HG03342 (cell line): ENCODE results near the gene GRM2.
"Not testable (repeated sequence)": the region's sequence is repeated elsewhere in the genome, so short reads cannot be mapped to it uniquely, and the experiment has no call there.

ENCODE experiments used
- ATAC-seq: cut with Tn5 transposase; IDR thresholded peaks from one replicate; pipeline ENCODE4 v1.9.1; 2021; ENCODE audit warnings: mild to moderate bottlenecking, moderate library complexity; ENCODE audit not compliant: unreplicated experiment

Gene GRM2

DNA sequence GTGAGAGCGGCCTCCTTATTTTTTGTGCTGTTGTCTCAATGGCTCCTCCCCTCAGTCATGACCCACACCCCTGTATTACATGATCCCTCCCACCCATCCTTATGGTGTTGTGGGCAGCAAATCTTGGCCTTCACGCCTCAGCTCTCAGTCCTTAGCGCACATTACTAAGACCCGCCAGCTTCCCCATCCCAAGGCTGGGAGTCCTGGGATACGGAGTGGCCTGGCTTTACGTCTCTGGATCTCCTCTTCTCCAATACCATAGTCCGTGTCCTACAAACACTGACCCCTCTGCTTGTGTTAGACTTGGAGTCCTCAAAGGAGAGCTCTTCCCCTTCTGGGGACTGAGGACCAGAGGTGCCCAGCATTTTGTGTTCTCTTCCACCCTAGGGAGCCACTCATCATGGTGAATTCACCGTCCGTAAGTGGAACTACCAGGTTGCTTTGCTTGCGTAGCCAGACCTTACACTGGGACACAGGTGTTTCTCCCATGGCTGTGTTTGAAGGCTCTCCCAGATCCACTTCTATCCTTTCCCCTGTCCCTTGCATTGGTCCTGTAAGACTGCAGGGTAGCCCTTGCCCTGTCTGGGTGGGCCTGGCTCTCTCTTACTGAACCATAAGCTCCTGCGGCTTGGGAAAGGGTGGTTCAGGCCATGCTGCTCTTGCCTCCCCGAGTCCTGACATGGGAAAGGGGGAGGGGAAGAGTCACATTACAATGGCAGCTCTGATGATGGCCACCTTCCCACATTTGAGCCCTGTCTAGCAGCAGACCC is 13.6 kb downstream of the GRM2 start:
- no peak for ATAC-seq

DNA sequence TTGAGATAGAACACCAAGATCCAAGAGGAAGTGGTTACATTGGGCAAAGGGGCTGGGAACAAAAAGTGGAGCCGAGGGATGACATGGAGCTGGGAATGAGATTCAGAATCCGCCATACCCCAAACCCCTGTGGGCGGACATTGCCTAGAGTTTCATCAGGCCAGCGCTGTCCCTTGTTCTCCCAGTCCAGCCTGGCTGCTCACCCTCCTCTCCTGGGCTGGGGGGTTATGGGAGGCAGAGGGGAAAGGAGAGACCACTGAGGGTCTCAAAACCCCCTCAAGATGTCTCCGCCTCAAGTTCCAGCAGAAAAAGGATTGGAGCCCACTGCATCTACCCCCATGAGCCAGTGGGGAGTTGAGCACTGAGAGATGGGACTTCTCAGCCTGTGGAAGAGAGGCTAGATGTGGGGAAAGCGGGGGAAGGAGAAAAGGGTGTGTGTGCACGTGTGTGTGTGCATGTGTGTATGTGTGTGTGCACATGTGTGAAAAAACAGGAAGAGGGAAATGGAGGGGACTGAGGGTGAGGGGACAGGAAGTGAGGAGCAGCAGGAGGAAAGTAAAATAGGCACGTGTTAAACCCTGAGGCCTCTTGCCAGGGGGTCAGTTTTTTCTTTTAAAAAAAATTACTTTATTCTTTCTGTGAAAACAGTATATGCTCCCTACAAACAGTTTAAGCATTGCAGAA is 14.3 kb downstream of the GRM2 start:
- ATAC-seq = no peak

DNA sequence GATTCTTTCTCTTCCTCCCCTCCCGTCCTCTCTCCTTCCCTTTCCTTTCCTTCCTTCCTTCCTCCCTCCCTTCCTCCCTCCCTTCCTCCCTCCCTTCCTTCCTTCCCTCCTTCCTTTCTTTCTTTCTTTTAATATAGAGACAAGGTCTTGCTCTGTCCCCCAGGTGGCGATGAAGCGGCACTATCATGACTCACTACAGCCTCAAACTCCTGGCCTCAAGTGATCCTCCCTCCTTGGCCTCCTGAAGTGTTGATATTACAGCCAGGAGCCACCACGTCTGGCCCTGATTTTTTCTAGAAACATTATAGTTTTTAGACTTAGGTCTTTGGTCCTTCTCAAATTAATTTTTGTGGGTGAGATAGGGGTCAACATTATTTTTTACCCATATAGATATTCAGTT is 15.5 kb downstream of the GRM2 start:
- no peak for ATAC-seq

DNA sequence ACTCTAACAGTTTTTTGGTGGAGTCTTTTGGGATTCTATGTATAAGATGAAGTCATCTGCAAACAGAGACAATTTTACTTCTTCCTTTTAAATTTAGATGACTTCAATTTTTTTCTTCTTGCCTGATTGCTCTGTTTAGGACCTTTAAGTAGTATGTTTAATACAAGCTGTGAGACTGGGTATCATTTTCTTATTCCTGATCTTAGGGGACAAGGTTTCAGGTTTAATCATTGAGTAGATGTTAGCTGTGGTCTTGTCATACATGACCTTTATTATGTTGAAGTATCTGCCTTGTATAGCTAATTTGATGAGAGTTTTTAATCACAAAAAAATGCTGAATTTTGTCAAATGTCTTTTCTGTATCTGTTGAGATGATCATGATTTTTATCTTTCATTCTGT is 20.6 kb downstream of the GRM2 start:
- ATAC-seq = no peak

DNA sequence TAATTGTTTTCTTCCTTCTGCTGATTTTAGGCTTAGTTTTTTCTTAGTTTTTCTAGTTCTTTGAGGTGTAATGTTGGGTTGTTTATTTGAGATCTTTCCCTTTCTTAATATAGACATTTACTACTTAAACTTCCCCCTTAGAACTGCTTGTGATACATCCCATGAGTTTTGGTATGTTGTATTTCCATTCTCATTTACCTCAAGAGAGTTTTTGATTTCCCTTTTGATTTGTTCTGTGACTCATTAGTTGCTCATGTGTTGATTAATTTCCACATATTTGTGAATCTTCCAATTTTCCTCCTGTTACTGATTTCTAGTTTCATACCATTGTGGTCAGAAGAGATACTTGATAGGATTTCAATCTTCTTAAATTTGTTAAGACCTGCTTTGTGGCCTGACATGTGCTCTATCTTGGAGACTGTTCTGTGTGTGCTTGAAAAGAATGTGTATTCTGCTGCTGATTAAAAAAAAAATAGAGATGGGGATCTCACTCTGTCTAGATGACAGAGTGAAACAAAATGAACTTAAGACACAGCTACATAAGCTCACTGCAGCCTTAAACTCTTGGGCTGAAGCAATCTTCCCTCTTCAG is 22.3 kb downstream of the GRM2 start:
- ATAC-seq = no peak

DNA sequence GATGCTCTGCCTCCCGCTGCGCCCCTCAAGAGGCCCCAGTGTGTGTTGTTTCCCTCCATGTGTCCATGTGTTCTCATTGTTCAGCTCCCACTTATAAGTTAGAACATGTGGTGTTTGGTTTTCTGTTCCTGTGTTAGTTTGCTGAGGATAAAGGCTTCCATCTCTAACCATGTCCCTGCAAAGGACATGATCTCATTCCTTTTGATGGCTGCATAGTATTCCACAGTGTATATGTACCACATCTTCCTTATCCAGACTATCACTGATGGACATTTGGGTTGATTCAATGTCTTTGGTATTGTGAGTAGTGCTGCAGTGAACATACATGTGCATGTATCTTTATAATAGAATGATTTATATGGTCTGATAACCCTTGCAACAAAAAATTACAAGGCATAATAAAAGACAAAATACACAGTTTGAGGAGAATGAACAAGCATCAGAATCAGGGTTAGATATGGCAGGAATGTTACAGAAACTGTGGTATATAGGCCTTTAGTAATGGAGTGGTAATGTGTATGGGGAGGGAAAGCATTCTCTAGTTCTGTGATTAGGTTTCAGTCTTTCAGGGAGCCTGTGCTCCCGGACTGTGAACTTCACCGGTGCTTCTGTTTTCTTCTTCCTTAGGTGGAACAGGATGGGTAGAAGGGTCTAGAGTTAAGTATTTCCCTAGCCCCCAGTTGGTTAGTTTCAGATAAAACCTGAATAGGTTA is 27.1 kb downstream of the GRM2 start:
- ATAC-seq = no peak

DNA sequence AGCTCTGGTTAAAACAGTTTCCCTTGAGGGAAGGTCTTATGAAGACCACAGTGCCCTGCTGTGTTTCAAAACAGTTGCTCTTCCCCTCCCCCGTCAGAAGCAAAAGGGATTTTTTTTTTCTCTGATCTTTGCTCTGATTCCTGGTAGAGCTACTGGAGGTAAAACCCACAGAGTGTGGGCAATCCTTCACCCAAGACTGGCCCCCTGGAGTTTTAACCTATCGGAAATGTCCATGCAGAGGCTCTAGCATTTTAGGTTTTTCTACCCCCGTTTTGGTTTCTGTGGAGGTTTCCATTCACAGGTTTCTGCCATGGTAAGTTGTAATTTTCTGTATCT is 27.7 kb downstream of the GRM2 start:
- ATAC-seq = no peak

DNA sequence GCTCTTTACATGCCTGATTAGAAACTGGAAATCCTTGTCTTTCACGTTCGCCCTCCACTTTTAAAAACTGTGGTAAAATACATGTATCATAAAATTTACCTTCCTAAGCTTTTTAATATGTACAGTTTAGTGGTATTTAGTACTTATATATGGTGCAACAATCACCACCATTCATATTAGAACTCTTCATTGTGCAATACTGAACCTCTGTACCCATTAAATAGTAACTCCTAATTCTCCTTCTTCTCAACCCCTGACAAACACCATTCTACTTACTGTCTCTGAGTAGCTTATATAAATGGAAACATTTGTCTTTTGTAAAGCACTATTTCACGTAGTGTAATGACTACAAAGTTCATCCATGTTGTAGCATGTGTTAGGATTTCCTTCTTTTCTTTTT is 28.2 kb downstream of the GRM2 start:
- ATAC-seq = no peak

DNA sequence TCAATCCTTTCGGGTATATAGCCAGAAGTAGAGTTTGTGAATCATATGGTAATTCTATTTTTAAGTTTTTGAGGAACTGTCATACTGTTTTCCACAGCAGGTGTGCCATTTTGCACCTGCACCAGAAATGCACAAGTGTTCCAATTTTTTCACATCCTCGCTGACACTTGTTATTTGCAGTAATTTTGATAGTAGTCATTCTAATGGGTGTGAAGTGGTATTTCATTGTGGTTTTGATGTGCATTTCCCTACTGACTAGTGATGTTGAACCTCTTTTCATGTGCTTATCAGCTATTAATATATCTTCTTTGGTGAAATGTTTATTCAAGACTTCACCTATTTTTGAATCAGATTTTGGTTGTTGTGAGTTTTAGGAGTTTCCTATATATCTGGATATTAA is 29.1 kb downstream of the GRM2 start:
- no peak for ATAC-seq

DNA sequence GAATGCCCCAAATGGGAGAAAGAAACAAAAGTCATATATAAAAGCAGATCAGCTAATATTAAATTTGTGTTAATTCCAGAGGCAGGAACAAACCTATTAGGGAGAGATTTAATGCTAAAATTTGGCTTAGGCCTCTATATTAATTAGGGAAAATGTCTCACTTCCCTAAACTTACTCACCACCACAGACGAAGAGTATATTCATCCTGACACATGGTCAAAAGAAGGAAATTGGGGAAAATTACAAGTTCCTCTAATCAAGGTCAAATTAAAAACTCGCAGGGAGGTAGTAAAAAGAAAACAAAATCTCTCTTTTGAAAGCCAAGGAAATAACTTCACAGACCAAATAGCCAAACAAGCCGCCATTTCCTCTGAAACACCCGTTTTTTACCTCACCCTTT is 32.2 kb downstream of the GRM2 start:
- no peak for ATAC-seq

DNA sequence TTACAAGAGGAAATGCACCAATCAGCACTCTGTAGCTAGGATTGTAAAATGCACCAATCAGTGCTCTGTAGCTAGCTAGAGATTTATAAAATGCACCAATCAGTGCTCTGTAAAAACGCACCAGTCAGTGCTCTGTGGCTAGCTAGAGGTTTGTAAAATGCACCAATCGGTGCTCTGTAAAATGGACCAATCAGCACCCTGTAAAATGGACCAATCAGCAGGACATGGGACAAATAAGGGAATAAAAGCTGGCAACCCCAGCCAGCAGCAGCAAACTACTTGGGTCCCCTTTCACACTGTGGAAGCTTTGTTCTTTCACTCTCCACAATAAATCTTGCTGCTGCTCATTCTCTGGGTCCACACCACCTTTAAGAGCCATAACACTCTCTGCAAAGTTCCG is 35.5 kb downstream of the GRM2 start:
- not testable (repeated sequence) for ATAC-seq

DNA sequence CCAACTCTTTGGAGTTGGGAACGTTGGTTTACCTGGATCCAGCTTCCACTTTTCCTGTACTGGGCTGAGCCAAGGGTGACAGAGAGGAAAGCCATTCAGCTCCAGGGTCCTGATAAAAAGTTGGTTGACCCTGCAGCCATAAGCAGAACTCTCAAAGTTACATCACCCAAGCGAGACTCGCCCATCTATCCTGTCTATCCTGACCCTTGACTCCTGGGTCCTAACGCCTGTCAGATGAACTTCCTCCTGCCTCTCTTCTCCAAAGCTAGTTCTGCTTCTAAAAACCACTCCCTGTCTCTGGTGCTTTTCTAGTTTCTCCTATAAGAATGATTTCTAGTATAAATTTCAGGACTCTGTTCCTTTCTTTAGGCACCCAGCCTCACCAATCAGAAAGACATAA is 36.1 kb downstream of the GRM2 start:
- not testable (repeated sequence) for ATAC-seq

DNA sequence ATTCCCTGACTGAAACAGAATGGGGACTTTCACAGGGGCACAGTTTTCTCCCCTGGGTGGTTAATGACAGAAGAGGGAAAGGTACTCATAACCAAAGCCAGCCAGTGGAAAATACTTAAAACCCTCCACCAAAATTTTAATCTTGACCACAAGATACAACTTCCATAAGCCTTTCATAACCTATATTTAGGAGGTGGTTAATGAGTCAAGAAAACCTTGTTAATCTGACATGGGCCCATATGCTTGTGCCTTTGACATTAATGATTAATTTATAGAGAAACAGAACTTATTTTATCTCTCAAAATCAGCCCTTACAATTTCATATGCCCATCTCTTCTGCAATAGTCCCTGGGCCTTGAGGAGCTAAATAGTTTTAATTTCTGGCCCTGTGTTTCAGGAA is 41.0 kb downstream of the GRM2 start:
- no peak for ATAC-seq

DNA sequence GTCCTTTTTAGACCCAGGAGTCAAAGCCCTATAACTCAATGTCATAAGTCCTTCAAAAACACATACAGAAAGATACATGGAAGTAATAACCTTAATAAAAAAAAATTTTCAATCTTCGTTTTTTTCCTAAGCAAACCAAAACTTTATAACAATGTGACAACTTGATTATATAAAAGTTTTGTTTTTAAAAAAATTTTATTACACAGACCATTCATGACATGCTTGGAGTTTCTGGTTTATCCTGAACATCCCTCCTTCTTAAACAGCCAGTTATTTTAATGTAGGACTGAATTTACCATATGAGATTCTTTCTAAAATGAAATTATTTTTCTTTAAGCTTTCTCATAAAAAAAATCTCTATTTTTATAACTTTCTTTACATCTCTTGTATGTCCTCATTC is 41.5 kb downstream of the GRM2 start:
- no peak for ATAC-seq

DNA sequence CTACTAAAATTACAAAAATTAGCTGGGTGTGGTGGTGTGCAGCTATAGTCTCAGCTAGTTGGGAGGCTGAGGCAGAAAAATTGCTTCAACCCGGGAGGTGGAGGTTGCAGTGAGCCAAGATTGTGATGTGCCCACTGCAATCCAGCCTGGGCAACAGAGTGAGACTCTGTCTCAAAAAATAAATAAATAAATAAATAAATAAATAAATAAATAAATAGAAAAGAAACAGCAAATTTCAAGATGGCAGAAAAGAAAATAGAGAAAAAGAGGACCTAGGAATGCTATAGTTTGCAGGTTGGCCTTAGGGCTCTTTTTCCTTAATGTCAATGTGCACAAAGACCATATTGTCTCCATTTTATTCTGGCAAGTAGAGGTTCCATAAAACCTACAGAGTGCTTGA is 44.0 kb downstream of the GRM2 start:
- no peak for ATAC-seq

DNA sequence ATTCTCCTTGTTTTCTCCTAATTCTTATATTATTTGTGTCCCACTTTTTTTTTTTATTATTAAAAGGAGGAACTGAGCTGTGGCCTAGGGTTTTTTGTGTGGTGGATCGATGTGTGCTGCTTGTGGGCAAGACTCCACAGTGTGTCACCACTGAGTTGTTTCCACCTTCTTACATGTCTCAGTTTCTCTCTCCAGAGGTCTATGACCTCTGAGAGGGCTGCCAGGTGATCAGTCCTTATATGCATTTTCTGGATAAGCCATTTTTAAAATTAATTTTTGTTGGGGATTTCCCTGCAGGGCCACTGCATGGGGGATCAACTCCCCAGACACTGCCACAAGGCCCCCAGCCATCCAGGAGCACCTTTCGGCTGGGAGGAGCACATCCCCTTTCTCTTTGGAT is 44.4 kb downstream of the GRM2 start:
- ATAC-seq = no peak

DNA sequence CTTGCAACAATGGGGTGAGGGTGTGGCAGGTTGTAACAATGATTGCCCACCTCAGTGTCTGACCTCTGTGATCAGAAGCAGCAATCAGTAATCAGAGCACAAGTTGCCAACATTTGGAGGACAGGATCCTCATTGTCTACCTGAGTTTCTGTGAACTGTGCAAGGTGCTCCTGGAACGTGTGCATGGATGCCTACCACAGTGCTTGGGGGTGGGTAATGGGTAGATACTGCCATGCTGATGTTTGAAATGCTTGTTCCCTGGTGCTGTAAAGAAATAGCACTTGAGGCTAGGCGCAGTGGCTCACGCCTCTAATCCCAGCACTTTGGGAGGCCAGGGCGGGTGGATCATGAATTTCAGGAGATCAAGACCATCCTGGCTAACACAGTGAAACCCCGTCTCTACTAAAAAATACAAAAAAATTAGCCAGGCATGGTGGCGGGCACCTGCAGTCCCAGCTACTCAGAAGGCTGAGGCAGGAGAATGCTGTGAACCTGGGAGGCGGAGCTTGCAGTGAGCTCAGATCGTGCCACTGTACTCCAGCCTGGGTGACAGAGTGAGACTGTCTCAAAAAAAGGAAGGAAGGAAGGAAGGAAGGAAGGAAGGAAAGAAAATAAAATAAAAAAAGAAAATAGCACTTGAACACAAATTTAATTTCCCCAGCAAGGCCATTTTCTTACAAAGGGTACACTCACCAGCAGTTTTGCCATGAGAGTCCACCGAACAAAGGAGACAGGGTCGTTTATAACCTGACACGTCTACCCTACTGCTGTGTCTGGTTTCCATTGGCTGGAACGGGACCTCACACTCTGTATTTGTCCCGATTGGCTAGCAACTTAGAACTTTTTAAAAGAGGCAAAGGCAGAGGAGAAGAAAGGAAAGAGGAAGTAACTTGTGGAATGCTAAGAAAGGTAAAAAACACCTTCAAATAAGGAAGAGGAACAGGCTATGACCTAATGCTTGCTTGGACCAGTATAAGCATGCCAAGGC is 47.2 kb downstream of the GRM2 start:
- ATAC-seq = not testable (repeated sequence)

DNA sequence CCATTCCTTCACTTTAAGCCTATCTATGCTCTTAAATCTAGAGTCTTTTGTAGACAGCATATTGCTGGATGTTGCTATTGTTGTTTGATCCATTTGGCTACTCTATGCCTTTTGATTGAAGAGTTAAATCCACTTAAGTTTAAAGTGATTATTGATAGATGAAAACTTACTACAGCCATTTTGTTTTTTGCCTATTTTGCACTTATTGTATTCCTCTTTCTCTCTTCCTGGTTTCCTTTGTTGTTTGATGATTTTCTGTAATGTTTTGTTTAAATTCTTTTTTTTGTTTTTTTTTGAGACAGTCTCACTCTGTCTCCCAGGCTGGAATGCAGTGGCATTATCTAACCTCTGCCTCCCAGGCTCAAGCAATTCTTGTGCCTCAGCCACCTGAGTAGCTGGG is 52.3 kb downstream of the GRM2 start:
- ATAC-seq = no peak
